K562 (cell line): ENCODE results near the gene RET. TPM values are rescaled to one million over a fixed set of nuclear protein-coding genes. Genes with fewer than 3 reads are reported as not detected.

ENCODE experiments used
- ATAC-seq: fragments of 200-7000 bp; cut with Tn5 transposase; 3 replicates; pipeline ENCODE4 v1.9.1; 2020; ENCODE audit warnings: moderate library complexity
- BruUV-seq: library from RNA; stranded (reverse); fragments of 400-500 nt; replicated peaks from 2 replicates; lab custom pipeline; 2021; lab: Mats Ljungman, UMichigan
- CTCF ChIA-PET: fragments of 300-600 bp; formaldehyde crosslinking; extraction: SDS; loops from one replicate; lab custom pipeline; 2021; ENCODE audit warnings: low intra/inter-chr PET ratio; lab: Yijun Ruan, JAX
- POLR2A ChIA-PET: fragments of 300-600, 350-650 bp; sonication (Branson Sonifier 250); formaldehyde crosslinking; extraction: SDS; loops from one replicate; lab custom pipeline; 2021; ENCODE audit warnings: antibody characterized with exemption, inconsistent platforms; lab: Yijun Ruan, JAX
- DNase-seq, 4 experiments: peaks; one replicate each; pipeline versions ENCODE4 v3.0.0 to v3.0.0-alpha.2; 2011 to 2018; ENCODE audit warnings: low spot score in 3 of 4, mixed read lengths in 3 of 4; ENCODE audit errors: extremely low read depth in 1 of 4
- FAIRE-seq: peaks from 2 replicates; lab custom pipeline; 2011; peaks lifted over from hg19 to GRCh38; lab: Jason Lieb, UNC
- H2AFZ ChIP-seq: 2 replicates; pipeline ENCODE4 v1.6.0; 2011; ENCODE audit warnings: low read depth, low read length, control low read depth, inconsistent platforms
- H3K27ac ChIP-seq: fragments of 200-600 bp; 3 replicates; pipeline ENCODE4 v1.8.0; 2011; ENCODE audit warnings: low read depth, mild to moderate bottlenecking, control low read depth, inconsistent platforms, low read length, moderate library complexity, mixed read lengths; ENCODE audit errors: extremely low read depth
- H3K27me3 ChIP-seq, 2 experiments: fragments of 300-600 bp in 1 of 2; 2 replicates in 1 of 2; 3 replicates in 1 of 2; pipeline versions ENCODE4 v1.6.0 to v1.8.0; 2011; ENCODE audit warnings: inconsistent platforms in 2 of 2, low read length in 2 of 2, mild to moderate bottlenecking in 1 of 2, mixed read lengths in 1 of 2, moderate library complexity in 1 of 2; ENCODE audit not compliant: control insufficient read depth in 2 of 2, insufficient read depth in 2 of 2
- H3K36me3 ChIP-seq: fragments of 300-600 bp; 3 replicates; pipeline ENCODE4 v1.8.0; 2011; ENCODE audit warnings: mild to moderate bottlenecking, low read length, inconsistent platforms; ENCODE audit not compliant: control insufficient read depth, insufficient read depth
- H3K4me1 ChIP-seq, 2 experiments: fragments of 200-600 bp in 1 of 2; replicated peaks in 1 of 2; 2 replicates in 1 of 2; 3 replicates in 1 of 2; pipeline versions ENCODE4 v1.5.1 to v1.8.0; 2011; ENCODE audit warnings: inconsistent platforms in 2 of 2, low read length in 2 of 2, mild to moderate bottlenecking in 1 of 2, mixed read lengths in 1 of 2, moderate library complexity in 1 of 2; ENCODE audit not compliant: control insufficient read depth in 2 of 2, insufficient read depth in 2 of 2
- H3K4me2 ChIP-seq: 2 replicates; pipeline ENCODE4 v1.6.1; 2011; ENCODE audit warnings: low read length, control low read depth, inconsistent platforms, mixed read lengths; ENCODE audit not compliant: insufficient read depth
- H3K4me3 ChIP-seq: fragments of 200-600 bp; sonication (generic), shearing (Covaris generic); 2 replicates; pipeline ENCODE4 v1.5.1; 2016; ENCODE audit warnings: control low read depth, inconsistent platforms
- H3K79me2 ChIP-seq: fragments of 200-600 bp; 3 replicates; pipeline ENCODE4 v1.8.0; 2011; ENCODE audit warnings: low read length, inconsistent platforms; ENCODE audit not compliant: control insufficient read depth, insufficient read depth
- H3K9ac ChIP-seq, 2 experiments: 2 replicates each; pipeline versions ENCODE4 v1.6.0 to v1.6.1; 2011; ENCODE audit warnings: low read depth in 2 of 2, low read length in 2 of 2, control low read depth in 1 of 2, inconsistent platforms in 1 of 2, mild to moderate bottlenecking in 1 of 2, mixed read lengths in 1 of 2; ENCODE audit not compliant: insufficient read depth in 1 of 2
- H3K9me1 ChIP-seq: one replicate; pipeline ENCODE4 v1.6.0; 2011; ENCODE audit warnings: inconsistent platforms, mild to moderate bottlenecking, low read length, moderate library complexity; ENCODE audit not compliant: control insufficient read depth, insufficient read depth
- H3K9me3 ChIP-seq: replicated peaks from 2 replicates; pipeline ENCODE4 v1.5.1; 2011; ENCODE audit warnings: low read depth, low read length, inconsistent platforms; ENCODE audit not compliant: control insufficient read depth, insufficient read depth
- H4K20me1 ChIP-seq: replicated peaks from 2 replicates; pipeline ENCODE4 v1.6.1; 2011; ENCODE audit warnings: low read length, inconsistent platforms, mixed read lengths; ENCODE audit not compliant: control insufficient read depth, insufficient read depth
- POLR3G ChIP-seq: IDR thresholded peaks from 2 replicates; pipeline ENCODE4 v1.6.1; 2011; ENCODE audit not compliant: insufficient read length, insufficient replicate concordance; ENCODE audit errors: extremely low read depth
- RAD21 ChIP-seq, 2 experiments: fragments of 250-450 bp in 1 of 2; fragments of 450-650 bp in 1 of 2; sonication (Bioruptor Pico) in 1 of 2; formaldehyde crosslinking in 1 of 2; IDR thresholded peaks in 1 of 2; conservative IDR thresholded peaks in 1 of 2; 2 replicates each; pipeline versions ENCODE4 v1.4.0 to v1.8.0; 2020 to 2022; ENCODE audit warnings: mild to moderate bottlenecking in 2 of 2, moderate library complexity in 1 of 2
- SMC3 ChIP-seq: conservative IDR thresholded peaks from 2 replicates; pipeline ENCODE4 v1.6.1; 2011; ENCODE audit warnings: low read depth, low read length, improper control_type of control experiment; ENCODE audit not compliant: insufficient read depth
- SREBF2 ChIP-seq: sonication (generic); formaldehyde crosslinking; IDR thresholded peaks from 2 replicates; pipeline ENCODE4 v1.4.0; 2020; ENCODE audit warnings: mild to moderate bottlenecking, missing genetic modification reagents
- STAG1 ChIP-seq: sonication (generic); formaldehyde crosslinking; IDR thresholded peaks from 2 replicates; pipeline ENCODE4 v1.5.0; 2020; ENCODE audit warnings: missing genetic modification reagents, borderline replicate concordance
- ZNF263 ChIP-seq: sonication (generic); formaldehyde crosslinking; IDR thresholded peaks from 2 replicates; pipeline ENCODE4 v1.8.0; 2022; ENCODE audit warnings: mild to moderate bottlenecking, missing genetic modification reagents, borderline replicate concordance
- WGBS: fragments of 100-300 bp; shearing (Covaris generic); methylation state at CpG from one replicate; pipeline ENCODE4 v1.1.6; 2016; ENCODE audit warnings: low coverage, mixed read lengths; ENCODE audit not compliant: insufficient coverage; ENCODE audit errors: missing lambda C conversion rate; 5-methylcytosine and 5-hydroxymethylcytosine counted together
- in situ Hi-C: fragments of 300-500 bp; cut with MboI; formaldehyde crosslinking; loops from 4 replicates; pipeline ENCODE4 v1.15.0; 2018; ENCODE audit warnings: inconsistent platforms, mixed read lengths
- intact Hi-C: fragments of 100-400 bp; cut with micrococcal nuclease; formaldehyde crosslinking; loops from 2 replicates; pipeline ENCODE4 v1.14.2; 2022
- polyA plus RNA-seq, 8 experiments: library from polyadenylated mRNA; depleted of rRNA in 4 of 8; stranded (reverse) in 5 of 8; unstranded in 3 of 8; fragments of >200 nt; fragmentation: Nextera tagmentation in 2 of 8; fragmentation: Illumina TruSeq in 1 of 8; extraction: Ambion mirVana in 2 of 8; extraction: Trizol in 1 of 8; gene quantifications; 2 replicates each; pipeline versions ENCODE4 v1.2.1 to v1.2.3, GENCODE V29; 2011 to 2014; ENCODE audit warnings: inconsistent platforms in 1 of 8, missing spikeins in 1 of 8
- total RNA-seq, 7 experiments: library from RNA; depleted of rRNA in 6 of 7; stranded (reverse); fragments of >200 nt in 6 of 7; fragmentation: Illumina TruSeq in 2 of 7; extraction: Trizol in 2 of 7; gene quantifications; 2 replicates each; pipeline versions ENCODE4 v1.2.1 to v1.2.3, GENCODE V29; 2011 to 2021; ENCODE audit warnings: low replicate concordance in 1 of 7
- TF ChIP-seq, protein P1 (sequence below): IDR thresholded peaks from 2 replicates; pipeline ENCODE4 v1.6.1; 2011; ENCODE audit warnings: borderline replicate concordance, low read depth, mild to moderate bottlenecking, moderate library complexity, low read length; ENCODE audit not compliant: insufficient read depth, poor library complexity, severe bottlenecking
- TF ChIP-seq, protein P2 (sequence below), 3 experiments: IDR thresholded peaks in 2 of 3; conservative IDR thresholded peaks in 1 of 3; 2 replicates each; pipeline ENCODE4 v1.5.1; 2011 to 2012; ENCODE audit warnings: low read length in 3 of 3, mild to moderate bottlenecking in 3 of 3, control low read depth in 2 of 3, improper control_type of control experiment in 1 of 3, inconsistent platforms in 1 of 3, low read depth in 1 of 3, mixed read lengths in 1 of 3, moderate library complexity in 1 of 3; ENCODE audit not compliant: insufficient read depth in 2 of 3

The RET gene
- total and polyA plus RNA-seq, 9 of the 15 experiments (the other 6 are each of a cell fraction or from before 2014, with no cell fraction given): 0.04 to 0.05 TPM; not detected in 7

DNA sequence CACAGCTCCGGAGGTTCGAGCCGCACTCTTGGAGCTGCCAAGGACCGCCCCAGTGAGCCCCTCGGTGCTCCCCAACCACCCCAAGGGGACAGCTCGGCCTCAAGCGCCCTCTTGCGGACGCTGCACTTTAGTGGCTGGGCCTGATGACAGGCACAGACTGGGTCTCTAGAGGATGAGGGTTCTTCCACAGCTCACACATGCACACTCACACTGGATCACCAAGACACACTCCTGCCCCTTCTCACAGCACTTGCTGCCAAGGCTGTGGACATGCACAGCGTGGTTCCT is 2.1 kb downstream of the RET start:
- under 1% methylated on average over 10 of the region's 10 CpGs for WGBS
- peaks cover 12% of the 10 kb centered on the region for H4K20me1 ChIP-seq
- POLR2A ChIA-PET: interaction anchor here (0.7 to 1.2 kb wide), 2 partner anchors 11 kb away, joined by 3 read pairs; no protein-coding TSS in a partner anchor
- peaks cover 0 to 34% of the 10 kb centered on the region in 2 experiments; a peak in 2 of 5 replicates for H3K27me3 ChIP-seq
- CTCF ChIA-PET: no interaction called here
- H3K9me3 ChIP-seq: no peaks in the 10 kb centered on the region
- no peaks in the 10 kb centered on the region for H3K36me3 ChIP-seq
- intact Hi-C loops: loop anchor here (2.0 to 10.0 kb wide), 4 partner anchors 33 to 212 kb away; no protein-coding TSS in a partner anchor
- no TSS peak for BruUV-seq
- H3K79me2 ChIP-seq: no peaks in the 10 kb centered on the region
- ATAC-seq (peak; percentile 80), FAIRE-seq (peak; percentile 78), DNase-seq (peak; percentile 62 to 76 (median 75))
- H3K4me1 ChIP-seq: peaks cover 0 to 26% of the 10 kb centered on the region in 2 experiments; a peak in 2 of 5 replicates
- H3K4me3 ChIP-seq: no peak overlapping the region
- in situ Hi-C loops: no loop called here
- H3K27ac ChIP-seq: no peak overlapping the region
- no peak overlapping the region for H3K9ac ChIP-seq
- H3K4me2 ChIP-seq: no peak overlapping the region
- H3K9me1 ChIP-seq: no peaks in the 10 kb centered on the region
- H2AFZ ChIP-seq: no peak overlapping the region
- TF ChIP-seq, protein P1, sequence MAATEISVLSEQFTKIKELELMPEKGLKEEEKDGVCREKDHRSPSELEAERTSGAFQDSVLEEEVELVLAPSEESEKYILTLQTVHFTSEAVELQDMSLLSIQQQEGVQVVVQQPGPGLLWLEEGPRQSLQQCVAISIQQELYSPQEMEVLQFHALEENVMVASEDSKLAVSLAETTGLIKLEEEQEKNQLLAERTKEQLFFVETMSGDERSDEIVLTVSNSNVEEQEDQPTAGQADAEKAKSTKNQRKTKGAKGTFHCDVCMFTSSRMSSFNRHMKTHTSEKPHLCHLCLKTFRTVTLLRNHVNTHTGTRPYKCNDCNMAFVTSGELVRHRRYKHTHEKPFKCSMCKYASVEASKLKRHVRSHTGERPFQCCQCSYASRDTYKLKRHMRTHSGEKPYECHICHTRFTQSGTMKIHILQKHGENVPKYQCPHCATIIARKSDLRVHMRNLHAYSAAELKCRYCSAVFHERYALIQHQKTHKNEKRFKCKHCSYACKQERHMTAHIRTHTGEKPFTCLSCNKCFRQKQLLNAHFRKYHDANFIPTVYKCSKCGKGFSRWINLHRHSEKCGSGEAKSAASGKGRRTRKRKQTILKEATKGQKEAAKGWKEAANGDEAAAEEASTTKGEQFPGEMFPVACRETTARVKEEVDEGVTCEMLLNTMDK: peak; percentile 23
- TF ChIP-seq STAG1 (CRISPR knock-in tag): peak; percentile 38; the same call in 1 of the 2 replicates
- TF ChIP-seq RAD21 (CRISPR knock-in tag; conservative IDR thresholded peaks at IDR 0.05 in 1 of 2, IDR thresholded peaks at IDR 0.05 in 1 of 2): peak; percentile 17 to 70; a peak in 3 of 4 replicates
- TF ChIP-seq, protein P2, sequence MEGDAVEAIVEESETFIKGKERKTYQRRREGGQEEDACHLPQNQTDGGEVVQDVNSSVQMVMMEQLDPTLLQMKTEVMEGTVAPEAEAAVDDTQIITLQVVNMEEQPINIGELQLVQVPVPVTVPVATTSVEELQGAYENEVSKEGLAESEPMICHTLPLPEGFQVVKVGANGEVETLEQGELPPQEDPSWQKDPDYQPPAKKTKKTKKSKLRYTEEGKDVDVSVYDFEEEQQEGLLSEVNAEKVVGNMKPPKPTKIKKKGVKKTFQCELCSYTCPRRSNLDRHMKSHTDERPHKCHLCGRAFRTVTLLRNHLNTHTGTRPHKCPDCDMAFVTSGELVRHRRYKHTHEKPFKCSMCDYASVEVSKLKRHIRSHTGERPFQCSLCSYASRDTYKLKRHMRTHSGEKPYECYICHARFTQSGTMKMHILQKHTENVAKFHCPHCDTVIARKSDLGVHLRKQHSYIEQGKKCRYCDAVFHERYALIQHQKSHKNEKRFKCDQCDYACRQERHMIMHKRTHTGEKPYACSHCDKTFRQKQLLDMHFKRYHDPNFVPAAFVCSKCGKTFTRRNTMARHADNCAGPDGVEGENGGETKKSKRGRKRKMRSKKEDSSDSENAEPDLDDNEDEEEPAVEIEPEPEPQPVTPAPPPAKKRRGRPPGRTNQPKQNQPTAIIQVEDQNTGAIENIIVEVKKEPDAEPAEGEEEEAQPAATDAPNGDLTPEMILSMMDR (IDR thresholded peaks at IDR 0.05 in 2 of 3, conservative IDR thresholded peaks at IDR 0.05 in 1 of 3; ENCODE audit: insufficient read depth in 2 of 3, low read depth in 1 of 3, low read length in 3 of 3): peak; percentile 63 to 81 (median 72)
- peak; percentile 85 for TF ChIP-seq ZNF263 (CRISPR knock-in tag)
- TF ChIP-seq SMC3: peak; percentile 58; the same call in 1 of the 2 replicates
- no peak for TF ChIP-seq SREBF2
- TF ChIP-seq POLR3G: no peak
